Measurements from ENCODE around the gene OGA.

DNA sequence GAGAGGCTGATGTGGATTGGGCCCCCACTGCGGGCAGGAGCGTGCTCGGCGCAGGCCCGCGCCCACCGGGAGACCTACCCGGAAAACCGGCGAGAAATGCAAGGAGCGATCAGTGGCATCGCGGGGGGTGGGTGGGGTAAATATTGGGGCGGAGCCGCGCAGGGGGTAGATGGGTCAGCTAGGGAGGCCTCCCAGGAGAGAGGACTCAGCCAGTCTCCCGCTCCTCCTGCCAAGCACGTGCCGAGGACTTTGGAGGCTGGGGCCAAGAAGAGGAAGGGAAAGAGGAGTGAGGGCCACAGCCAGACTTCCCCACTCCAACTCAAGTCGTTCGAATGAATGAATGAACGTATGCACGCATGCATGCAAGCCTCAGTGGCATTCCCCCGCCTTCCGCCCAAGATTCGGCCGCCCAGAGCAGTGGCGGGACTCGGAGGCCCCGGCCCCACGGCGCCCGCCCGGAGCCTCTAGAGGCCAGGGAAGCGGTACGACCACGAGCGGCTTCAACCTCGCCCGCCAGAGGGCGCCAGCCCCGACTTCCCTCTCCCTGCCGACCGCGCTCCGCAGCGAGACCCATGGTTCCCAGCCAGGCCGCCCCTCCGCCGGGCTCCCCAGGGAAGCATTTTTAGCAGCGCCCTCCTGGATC is 38.6 kb downstream of the OGA start:
- TF ChIP-seq, protein P1, sequence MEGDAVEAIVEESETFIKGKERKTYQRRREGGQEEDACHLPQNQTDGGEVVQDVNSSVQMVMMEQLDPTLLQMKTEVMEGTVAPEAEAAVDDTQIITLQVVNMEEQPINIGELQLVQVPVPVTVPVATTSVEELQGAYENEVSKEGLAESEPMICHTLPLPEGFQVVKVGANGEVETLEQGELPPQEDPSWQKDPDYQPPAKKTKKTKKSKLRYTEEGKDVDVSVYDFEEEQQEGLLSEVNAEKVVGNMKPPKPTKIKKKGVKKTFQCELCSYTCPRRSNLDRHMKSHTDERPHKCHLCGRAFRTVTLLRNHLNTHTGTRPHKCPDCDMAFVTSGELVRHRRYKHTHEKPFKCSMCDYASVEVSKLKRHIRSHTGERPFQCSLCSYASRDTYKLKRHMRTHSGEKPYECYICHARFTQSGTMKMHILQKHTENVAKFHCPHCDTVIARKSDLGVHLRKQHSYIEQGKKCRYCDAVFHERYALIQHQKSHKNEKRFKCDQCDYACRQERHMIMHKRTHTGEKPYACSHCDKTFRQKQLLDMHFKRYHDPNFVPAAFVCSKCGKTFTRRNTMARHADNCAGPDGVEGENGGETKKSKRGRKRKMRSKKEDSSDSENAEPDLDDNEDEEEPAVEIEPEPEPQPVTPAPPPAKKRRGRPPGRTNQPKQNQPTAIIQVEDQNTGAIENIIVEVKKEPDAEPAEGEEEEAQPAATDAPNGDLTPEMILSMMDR (IDR thresholded peaks at IDR 0.05; ENCODE audit: low read depth, low read length, poor library complexity, severe bottlenecking), result peak; percentile 77
- no peak for TF ChIP-seq EZH2phosphoT487 (IDR thresholded peaks at IDR 0.05; ENCODE audit: borderline replicate concordance, low read length)

All from DOHH2 (cell line).